ENCODE data around the gene PROS1.

GRCh38 chr3:93988283-93988682, 14.6 kb upstream of the PROS1 start:
- TF ChIP-seq CTCF (conservative IDR thresholded peaks at IDR 0.05) (no peak), ZFX (IDR thresholded peaks at IDR 0.05) (no peak)

Measured in C4-2B (cell line).